ENCODE results near the gene SPACA5. TPM values are rescaled to one million over a fixed set of nuclear protein-coding genes. Genes with fewer than 3 reads are reported as not detected.
"Not testable (repeated sequence)": the region's sequence is repeated elsewhere in the genome, so short reads cannot be mapped to it uniquely, and the experiment has no call there.

SPACA5 gene
- total RNA-seq, 1 experiment from 2014 or later = not detected

DNA sequence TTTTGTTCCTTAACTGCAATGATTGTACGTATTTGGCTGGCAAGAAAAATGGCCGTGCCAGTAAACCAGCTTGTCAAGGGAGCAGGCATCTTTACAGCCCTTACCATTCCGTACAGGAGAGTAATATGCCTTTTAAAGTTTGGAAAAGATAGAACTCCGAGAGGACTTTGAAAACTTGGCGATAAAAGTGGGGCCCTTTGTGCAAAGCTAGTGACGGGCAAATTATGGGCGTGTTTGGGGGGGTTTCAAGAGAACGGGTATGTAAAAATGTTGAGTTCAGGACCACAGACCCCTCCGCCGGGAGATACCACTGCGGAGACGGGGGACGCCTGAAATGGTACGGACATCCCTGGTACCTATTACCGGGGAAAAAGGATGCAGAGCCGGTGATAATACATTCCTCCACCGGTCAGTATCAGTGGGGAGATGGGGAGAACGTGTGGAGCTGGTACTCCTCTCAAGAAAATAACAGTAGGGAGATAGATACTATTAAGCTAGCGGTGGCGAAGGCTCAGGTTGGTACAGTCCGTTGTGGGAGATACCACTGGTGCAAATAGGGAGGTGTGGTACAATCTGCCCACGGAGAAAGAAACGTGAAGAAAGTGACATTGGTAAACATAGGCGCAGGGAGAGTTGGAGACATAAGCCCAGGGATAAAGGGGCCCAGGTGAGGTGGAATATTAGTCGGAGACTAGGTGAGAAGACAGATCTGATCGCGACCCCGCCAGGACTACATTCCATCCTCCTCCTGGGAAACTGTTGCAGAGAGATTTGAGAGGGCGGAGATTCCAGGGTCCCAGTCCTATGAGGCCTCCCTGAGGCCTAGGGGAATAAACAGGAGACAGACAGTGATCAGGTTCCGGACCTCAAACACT is 14.5 kb downstream of the SPACA5 start:
- Mint-ChIP-seq H3K4me3 (ENCODE audit: low read depth, unreplicated experiment) (peak overlapping the region; percentile 86), H3K36me3 (ENCODE audit: insufficient read depth, unreplicated experiment) (peaks cover 15% of the 10 kb centered on the region), H3K27ac (ENCODE audit: unreplicated experiment) (peak overlapping the region; percentile 99), H3K9me3 (ENCODE audit: low read depth, unreplicated experiment) (peaks cover 4% of the 10 kb centered on the region), H3K4me1 (ENCODE audit: low read depth, unreplicated experiment) (peaks cover 8% of the 10 kb centered on the region), H3K27me3 (ENCODE audit: unreplicated experiment) (no peaks in the 10 kb centered on the region)
- intact Hi-C loops (cut with micrococcal nuclease; ENCODE audit: unreplicated experiment) = loop anchor here (10.0 kb wide), 1 partner anchor 826 kb away; the partner anchor contains the start of gene UBA1
- DNase-seq = peak; percentile 79
- TF ChIP-seq, protein P1, sequence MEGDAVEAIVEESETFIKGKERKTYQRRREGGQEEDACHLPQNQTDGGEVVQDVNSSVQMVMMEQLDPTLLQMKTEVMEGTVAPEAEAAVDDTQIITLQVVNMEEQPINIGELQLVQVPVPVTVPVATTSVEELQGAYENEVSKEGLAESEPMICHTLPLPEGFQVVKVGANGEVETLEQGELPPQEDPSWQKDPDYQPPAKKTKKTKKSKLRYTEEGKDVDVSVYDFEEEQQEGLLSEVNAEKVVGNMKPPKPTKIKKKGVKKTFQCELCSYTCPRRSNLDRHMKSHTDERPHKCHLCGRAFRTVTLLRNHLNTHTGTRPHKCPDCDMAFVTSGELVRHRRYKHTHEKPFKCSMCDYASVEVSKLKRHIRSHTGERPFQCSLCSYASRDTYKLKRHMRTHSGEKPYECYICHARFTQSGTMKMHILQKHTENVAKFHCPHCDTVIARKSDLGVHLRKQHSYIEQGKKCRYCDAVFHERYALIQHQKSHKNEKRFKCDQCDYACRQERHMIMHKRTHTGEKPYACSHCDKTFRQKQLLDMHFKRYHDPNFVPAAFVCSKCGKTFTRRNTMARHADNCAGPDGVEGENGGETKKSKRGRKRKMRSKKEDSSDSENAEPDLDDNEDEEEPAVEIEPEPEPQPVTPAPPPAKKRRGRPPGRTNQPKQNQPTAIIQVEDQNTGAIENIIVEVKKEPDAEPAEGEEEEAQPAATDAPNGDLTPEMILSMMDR (IDR thresholded peaks at IDR 0.05; ENCODE audit: unreplicated experiment) = no peak
- BruUV-seq (replicated peaks) = no TSS peak
- CTCF ChIA-PET = interaction anchor here (0.6 kb wide), 1 partner anchor 943 kb away, joined by 3 read pairs; no protein-coding TSS in a partner anchor

DNA sequence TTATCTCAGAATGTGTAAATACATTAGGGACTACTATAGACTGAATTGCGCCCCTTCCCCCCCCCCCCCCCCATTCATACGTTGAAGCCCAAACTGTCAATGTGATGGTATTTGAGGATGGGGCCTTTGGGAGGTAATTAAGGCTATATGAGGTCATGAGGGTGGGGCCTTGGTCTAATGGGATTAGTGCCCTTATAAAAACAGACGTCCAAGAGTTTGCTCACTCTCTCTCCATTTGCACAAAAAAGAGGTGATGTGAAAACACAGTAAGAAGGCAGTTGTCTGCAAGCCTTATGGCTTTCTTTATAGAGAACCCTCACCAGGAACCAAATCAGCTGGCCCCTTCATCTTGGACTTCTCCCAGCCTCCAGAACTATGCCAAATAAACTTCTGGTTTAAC is 15.3 kb downstream of the SPACA5 start:
- no peak for DNase-seq
- H3K27ac Mint-ChIP-seq (ENCODE audit: unreplicated experiment) = no peak overlapping the region
- TF ChIP-seq, protein P1 (IDR thresholded peaks at IDR 0.05; ENCODE audit: unreplicated experiment) = no peak
- H3K36me3 Mint-ChIP-seq (ENCODE audit: insufficient read depth, unreplicated experiment) = peaks cover 15% of the 10 kb centered on the region
- no peaks in the 10 kb centered on the region for H3K27me3 Mint-ChIP-seq (ENCODE audit: unreplicated experiment)
- CTCF ChIA-PET = no interaction called here
- peaks cover 8% of the 10 kb centered on the region for H3K4me1 Mint-ChIP-seq (ENCODE audit: low read depth, unreplicated experiment)
- no TSS peak for BruUV-seq (replicated peaks)
- peaks cover 7% of the 10 kb centered on the region for H3K9me3 Mint-ChIP-seq (ENCODE audit: low read depth, unreplicated experiment)
- intact Hi-C loops (cut with micrococcal nuclease; ENCODE audit: unreplicated experiment) = loop anchor here (10.0 kb wide), 1 partner anchor 827 kb away; the partner anchor contains the start of gene UBA1
- H3K4me3 Mint-ChIP-seq (ENCODE audit: low read depth, unreplicated experiment) = no peak overlapping the region

DNA sequence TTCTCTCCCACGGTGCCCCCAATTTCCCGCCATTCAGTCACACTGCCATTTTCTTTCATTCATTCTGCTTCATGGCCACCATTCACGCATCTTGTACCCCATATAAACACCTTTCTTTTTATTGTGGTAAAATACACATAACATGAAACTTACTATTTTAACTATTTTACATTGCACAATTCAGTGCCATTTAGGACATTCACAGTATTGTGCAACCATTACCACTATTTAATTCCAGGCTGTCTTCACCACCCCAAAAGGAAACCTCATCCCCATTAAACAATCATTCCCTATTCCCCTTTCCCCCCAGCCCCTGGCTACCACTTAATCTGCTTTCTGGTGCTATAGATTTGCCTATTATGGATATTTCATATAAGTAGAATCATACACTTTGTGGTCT is 15.9 kb downstream of the SPACA5 start:
- Mint-ChIP-seq H3K4me1 (ENCODE audit: low read depth, unreplicated experiment) (peaks cover 8% of the 10 kb centered on the region), H3K36me3 (ENCODE audit: insufficient read depth, unreplicated experiment) (peaks cover 15% of the 10 kb centered on the region), H3K9me3 (ENCODE audit: low read depth, unreplicated experiment) (peaks cover 7% of the 10 kb centered on the region), H3K4me3 (ENCODE audit: low read depth, unreplicated experiment) (no peak overlapping the region), H3K27me3 (ENCODE audit: unreplicated experiment) (no peaks in the 10 kb centered on the region), H3K27ac (ENCODE audit: unreplicated experiment) (no peak overlapping the region)
- BruUV-seq (replicated peaks) = no TSS peak
- TF ChIP-seq, protein P1 (IDR thresholded peaks at IDR 0.05; ENCODE audit: unreplicated experiment) = no peak
- CTCF ChIA-PET = no interaction called here
- no peak for DNase-seq
- intact Hi-C loops (cut with micrococcal nuclease; ENCODE audit: unreplicated experiment) = loop anchor here (10.0 kb wide), 1 partner anchor 828 kb away; the partner anchor contains the start of gene UBA1

DNA sequence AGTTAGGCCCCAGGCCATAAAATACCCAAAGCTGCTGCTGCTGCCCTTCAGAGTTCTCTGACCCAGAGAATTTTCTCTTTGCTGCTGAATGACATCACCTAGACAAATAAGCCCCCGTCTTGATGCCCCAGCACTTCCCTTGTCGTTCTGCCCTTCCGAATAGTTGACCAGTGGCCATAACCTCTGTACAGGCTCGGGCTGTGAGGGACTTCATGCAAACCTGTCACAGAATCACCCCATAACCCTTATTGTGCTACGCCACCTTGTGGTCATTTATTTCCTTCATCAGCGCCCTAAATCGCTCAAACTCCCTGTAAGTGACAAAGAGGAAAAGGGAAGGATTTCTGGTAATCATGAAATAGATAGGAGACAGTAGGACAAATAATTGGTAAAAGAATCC is 18.8 kb downstream of the SPACA5 start:
- no TSS peak for BruUV-seq (replicated peaks)
- H3K4me3 Mint-ChIP-seq (ENCODE audit: low read depth, unreplicated experiment) = no peak overlapping the region
- peaks cover 7% of the 10 kb centered on the region for H3K9me3 Mint-ChIP-seq (ENCODE audit: low read depth, unreplicated experiment)
- H3K36me3 Mint-ChIP-seq (ENCODE audit: insufficient read depth, unreplicated experiment) = peaks cover 13% of the 10 kb centered on the region
- CTCF ChIA-PET = no interaction called here
- no peaks in the 10 kb centered on the region for H3K27me3 Mint-ChIP-seq (ENCODE audit: unreplicated experiment)
- intact Hi-C loops (cut with micrococcal nuclease; ENCODE audit: unreplicated experiment) = loop anchor here (5.0 to 10.0 kb wide), 2 partner anchors 528 to 831 kb away; partner anchors contain the start of gene UBA1
- H3K27ac Mint-ChIP-seq (ENCODE audit: unreplicated experiment) = no peak overlapping the region
- TF ChIP-seq, protein P1 (IDR thresholded peaks at IDR 0.05; ENCODE audit: unreplicated experiment) = peak; percentile 43
- peak; percentile 44 for DNase-seq
- peaks cover 8% of the 10 kb centered on the region for H3K4me1 Mint-ChIP-seq (ENCODE audit: low read depth, unreplicated experiment)

DNA sequence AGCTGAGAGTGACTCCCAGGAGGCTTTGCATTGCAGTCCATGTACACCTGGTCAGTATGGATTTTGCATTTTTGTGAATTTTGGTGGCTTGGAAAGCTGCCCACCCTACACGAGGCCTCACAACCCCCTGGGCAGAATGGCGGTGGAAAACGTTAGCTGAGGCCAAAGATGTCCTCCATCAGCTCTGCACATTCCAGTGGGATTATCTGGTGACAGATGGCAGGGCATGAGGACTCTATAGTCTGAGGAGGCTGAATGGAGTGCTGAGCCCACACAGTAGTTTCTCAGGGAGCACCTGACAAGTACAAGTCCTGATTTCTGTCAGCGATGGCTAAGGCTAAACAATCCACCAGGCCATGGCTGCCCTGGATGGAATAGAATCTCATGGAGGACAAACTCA is 20.8 kb downstream of the SPACA5 start:
- H3K27ac Mint-ChIP-seq (ENCODE audit: unreplicated experiment); H3K36me3 Mint-ChIP-seq (ENCODE audit: insufficient read depth, unreplicated experiment); DNase-seq; H3K4me1 Mint-ChIP-seq (ENCODE audit: low read depth, unreplicated experiment); BruUV-seq (replicated peaks); H3K4me3 Mint-ChIP-seq (ENCODE audit: low read depth, unreplicated experiment); H3K9me3 Mint-ChIP-seq (ENCODE audit: low read depth, unreplicated experiment); CTCF ChIA-PET; H3K27me3 Mint-ChIP-seq (ENCODE audit: unreplicated experiment): not testable (repeated sequence)
- intact Hi-C loops (cut with micrococcal nuclease; ENCODE audit: unreplicated experiment) = loop anchor here (5.0 to 10.0 kb wide), 2 partner anchors 530 to 833 kb away; partner anchors contain the start of gene UBA1

Data from Calu3 (cell line).